IPS DF 19.7 (cell line): ENCODE results near the gene MRE11.
"Not testable (repeated sequence)": the region's sequence is repeated elsewhere in the genome, so short reads cannot be mapped to it uniquely, and the experiment has no call there.

Experiments
- DNase-seq: peaks from one replicate; pipeline ENCODE4 v3.0.0-alpha.2; 2013; ENCODE audit warnings: low read depth, low spot score

MRE11 gene

DNA sequence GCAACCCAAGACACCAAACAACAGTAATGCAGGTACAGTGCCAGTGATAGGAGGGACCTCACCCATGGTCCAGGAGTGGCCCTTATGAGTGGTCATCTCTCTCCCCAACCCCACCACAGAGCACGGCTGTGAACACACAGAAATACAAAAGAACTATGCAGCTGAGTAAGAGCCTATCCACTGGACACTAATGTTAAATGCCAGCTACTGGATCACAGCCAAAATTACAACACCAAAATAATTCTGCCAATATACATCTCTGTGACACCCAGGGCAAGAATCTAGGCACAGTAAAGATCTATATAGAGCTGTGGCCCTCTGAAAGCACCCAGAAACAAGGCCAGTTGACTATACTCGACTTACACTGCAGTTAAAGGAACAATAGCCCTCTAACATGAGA, 69.6 kb downstream of the MRE11 start:
- no peak for DNase-seq

GRCh38 chr11:94423507-94423906, 70.1 kb downstream of the MRE11 start:
- no peak for DNase-seq

DNA sequence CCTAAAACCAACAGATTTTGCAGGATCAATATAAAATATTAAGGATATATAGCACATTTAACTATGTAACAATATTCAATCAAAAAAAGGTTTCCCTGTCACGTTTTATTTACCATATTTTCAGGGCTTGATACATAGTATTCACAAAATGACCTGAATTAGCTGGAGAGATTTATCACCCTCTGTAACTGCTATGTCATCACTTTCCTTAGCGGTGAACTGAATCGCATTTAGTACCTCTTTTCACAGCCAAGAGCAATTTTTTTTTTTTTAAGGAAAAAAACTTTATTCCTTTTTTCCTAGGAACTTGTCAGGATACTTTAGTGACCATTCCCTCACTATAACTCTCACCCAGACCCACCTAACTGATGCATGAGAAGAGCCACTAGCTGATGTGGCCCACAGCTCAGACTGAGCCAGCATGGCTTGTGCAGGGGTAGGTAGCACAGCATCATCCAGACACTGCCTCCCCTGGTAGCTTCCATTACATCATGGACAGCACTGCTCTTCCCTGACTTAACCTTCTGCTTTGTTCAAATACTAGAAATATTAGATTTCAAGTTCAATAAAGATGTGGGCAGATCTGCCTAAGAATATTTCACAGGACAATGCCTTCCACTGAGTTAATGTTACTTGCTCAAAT, 75.4 kb downstream of the MRE11 start:
- no peak for DNase-seq

GRCh38 chr11:94417386-94417987, 76.2 kb downstream of the MRE11 start:
- DNase-seq, result no peak

- no peak for DNase-seq
These were observed 88.4 kb downstream of the MRE11 start for GRCh38 chr11:94405062-94405833.

- DNase-seq, result no peak
These were observed 91.3 kb downstream of the MRE11 start for GRCh38 chr11:94402355-94402754.

DNA sequence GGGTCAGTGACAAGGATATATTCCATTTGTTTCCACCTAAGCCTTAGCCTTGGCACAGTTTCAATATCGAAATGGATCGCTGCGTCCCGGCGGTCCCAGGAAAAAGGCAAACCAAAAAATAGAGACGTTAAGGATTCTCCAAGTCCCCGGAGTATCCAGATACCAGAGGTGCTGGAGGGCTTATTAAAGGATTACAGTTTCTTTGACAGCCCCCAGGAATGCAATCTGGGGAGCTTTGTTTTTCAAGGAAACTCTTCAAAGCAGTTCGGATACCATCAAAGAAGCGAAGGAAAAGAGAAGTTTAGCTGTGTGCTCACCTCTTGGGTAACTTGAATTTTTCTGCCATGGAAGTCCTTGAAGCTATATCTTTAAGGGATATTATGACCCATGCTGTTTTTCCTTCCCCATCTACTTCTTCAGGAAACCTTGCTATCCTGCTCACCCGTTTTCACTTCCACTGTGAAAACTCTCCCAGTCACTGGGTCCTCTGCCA, 91.8 kb downstream of the MRE11 start:
- no peak for DNase-seq

- no peak for DNase-seq
These were observed 92.5 kb downstream of the MRE11 start, which contains the start of gene GPR83 for GRCh38 chr11:94400839-94401772. TSS of gene GPR83 (minus strand) at chr11:94401419. CDS start at chr11:94401247, 172 bp downstream.

GRCh38 chr11:94400457-94400838, 93.2 kb downstream of the MRE11 start:
- DNase-seq, result no peak

GRCh38 chr11:94400050-94400449, 93.6 kb downstream of the MRE11 start:
- no peak for DNase-seq

- DNase-seq, result no peak
These were observed 95.5 kb downstream of the MRE11 start for GRCh38 chr11:94398101-94398500.

DNA sequence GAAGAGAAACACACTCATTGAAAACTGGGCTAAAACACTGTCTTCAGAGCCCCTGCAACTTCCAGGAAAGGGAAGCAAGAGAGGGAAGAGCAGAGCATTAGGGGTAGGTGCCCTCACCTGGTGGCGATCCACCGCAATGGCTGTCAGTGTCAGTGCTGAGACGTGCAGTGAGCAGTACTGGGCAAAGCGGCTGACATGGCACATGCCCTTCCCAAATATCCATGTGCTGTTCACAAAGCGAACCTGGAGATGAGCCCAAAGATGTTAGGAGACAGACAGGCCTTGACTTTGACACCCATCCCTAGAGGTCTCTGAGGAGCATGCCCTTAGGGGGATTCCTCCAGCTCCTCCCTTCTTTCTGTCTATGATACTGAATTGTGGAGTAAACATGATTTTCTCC, 97.4 kb downstream of the MRE11 start:
- DNase-seq, result no peak

DNA sequence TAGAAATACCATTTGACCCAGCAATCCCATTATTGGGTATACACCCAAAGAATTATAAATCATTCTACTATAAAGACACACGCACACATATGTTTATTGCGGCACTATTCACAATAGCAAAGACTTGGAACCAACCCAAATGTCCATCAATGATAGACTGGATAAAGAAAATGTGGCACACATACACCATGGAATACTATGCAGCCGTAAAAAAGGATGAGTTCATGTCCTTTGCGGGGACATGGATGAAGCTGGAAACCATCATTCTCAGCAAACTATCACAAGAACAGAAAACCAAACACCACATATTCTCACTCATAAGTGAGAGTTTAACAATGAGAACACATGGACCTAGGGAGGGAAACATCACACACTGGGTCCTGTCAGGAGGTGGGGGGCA, 101.7 kb downstream of the MRE11 start:
- DNase-seq, result not testable (repeated sequence)

DNA sequence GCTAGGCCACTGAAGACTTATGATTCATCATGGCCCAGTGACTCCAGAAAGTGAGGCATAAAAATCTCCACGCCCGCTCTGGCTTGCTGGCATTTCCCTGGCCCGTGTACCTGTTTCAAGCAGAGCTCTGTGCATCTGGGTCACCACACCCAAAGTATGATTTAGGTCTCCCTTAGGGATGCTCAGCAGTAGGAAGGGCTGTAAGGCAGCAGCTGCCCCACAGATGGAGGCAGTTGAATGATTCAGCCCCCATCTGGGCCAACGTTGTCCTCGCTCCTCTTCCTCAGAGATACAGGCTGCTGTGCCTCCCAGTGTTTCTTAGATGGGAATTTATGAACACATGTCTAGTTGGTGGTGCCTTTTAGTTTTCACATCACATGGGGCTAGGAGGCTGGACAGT, 114.0 kb downstream of the MRE11 start:
- no peak for DNase-seq

- no peak for DNase-seq
These were observed 116.8 kb downstream of the MRE11 start for GRCh38 chr11:94376841-94377240.

DNA sequence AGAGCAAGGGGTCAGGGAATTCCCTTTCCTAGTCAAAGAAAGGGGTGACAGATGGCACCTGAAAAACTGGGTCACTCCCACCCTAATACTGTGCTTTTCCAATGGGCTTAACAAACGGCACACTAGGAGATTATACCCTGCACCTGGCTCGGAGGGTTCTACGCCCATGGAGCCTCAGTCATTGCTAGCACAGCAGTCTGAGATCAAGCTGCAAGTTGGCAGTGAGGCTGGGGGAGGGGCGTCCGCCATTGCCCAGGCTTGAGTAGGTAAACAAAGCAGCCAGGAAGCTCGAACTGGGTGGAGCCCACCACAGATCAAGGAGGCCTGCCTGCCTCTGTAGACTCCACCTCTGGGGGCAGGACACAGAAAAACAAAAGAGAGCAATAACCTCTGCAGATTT, 123.1 kb downstream of the MRE11 start:
- not testable (repeated sequence) for DNase-seq
